HG02938 (cell line): Measurements from ENCODE around the gene YAP1.

Source experiments
- ATAC-seq: cut with Tn5 transposase; IDR thresholded peaks from one replicate; pipeline ENCODE4 v1.9.1; 2021; ENCODE audit warnings: mild to moderate bottlenecking, moderate library complexity; ENCODE audit not compliant: unreplicated experiment

YAP1 gene

GRCh38 chr11:102116453-102117205, 6.4 kb downstream of the YAP1 start:
- ATAC-seq, result no peak

- no peak for ATAC-seq
These were observed 7.3 kb downstream of the YAP1 start for GRCh38 chr11:102117472-102118113.

GRCh38 chr11:102118937-102119336, 8.7 kb downstream of the YAP1 start:
- ATAC-seq, result no peak

- ATAC-seq, result no peak
These were observed 9.8 kb downstream of the YAP1 start for GRCh38 chr11:102119997-102120396.

- no peak for ATAC-seq
These were observed 10.3 kb downstream of the YAP1 start for GRCh38 chr11:102120437-102120973.

GRCh38 chr11:102121329-102121728, 11.1 kb downstream of the YAP1 start:
- ATAC-seq, result no peak

- ATAC-seq, result no peak
These were observed 24.4 kb downstream of the YAP1 start for GRCh38 chr11:102134597-102134996.

GRCh38 chr11:102135256-102135655, 25.0 kb downstream of the YAP1 start:
- no peak for ATAC-seq

- ATAC-seq, result no peak
These were observed 28.0 kb downstream of the YAP1 start for GRCh38 chr11:102138223-102138622.

- no peak for ATAC-seq
These were observed 28.4 kb downstream of the YAP1 start for GRCh38 chr11:102138670-102139069.

GRCh38 chr11:102139081-102139498, 28.8 kb downstream of the YAP1 start:
- no peak for ATAC-seq

- no peak for ATAC-seq
These were observed 32.1 kb downstream of the YAP1 start for GRCh38 chr11:102142333-102142732.

GRCh38 chr11:102143867-102144266, 33.6 kb downstream of the YAP1 start:
- ATAC-seq, result no peak

GRCh38 chr11:102144357-102145355, 34.4 kb downstream of the YAP1 start:
- no peak for ATAC-seq

GRCh38 chr11:102147015-102147414, 36.8 kb downstream of the YAP1 start:
- ATAC-seq, result no peak

- ATAC-seq, result no peak
These were observed 37.4 kb downstream of the YAP1 start for GRCh38 chr11:102147632-102148031.

GRCh38 chr11:102148059-102148458, 37.8 kb downstream of the YAP1 start:
- ATAC-seq, result no peak

- ATAC-seq, result no peak
These were observed 41.7 kb downstream of the YAP1 start for GRCh38 chr11:102151784-102152525.

- ATAC-seq, result no peak
These were observed 42.8 kb downstream of the YAP1 start for GRCh38 chr11:102153082-102153481.

- ATAC-seq, result no peak
These were observed 44.6 kb downstream of the YAP1 start for GRCh38 chr11:102154806-102155205.
